PC-9 (cell line): Measurements from ENCODE around the gene XPNPEP1. TPM values are rescaled to one million over a fixed set of nuclear protein-coding genes. Genes with fewer than 3 reads are reported as not detected.

Source experiments
- BruUV-seq: library from RNA; stranded (reverse); fragments of 400-500 nt; replicated peaks from 2 replicates; lab custom pipeline; 2021; lab: Mats Ljungman, UMichigan
- CTCF ChIA-PET: fragments of 300-600 bp; sonication (Branson Sonifier 250); formaldehyde crosslinking; loops from one replicate; lab custom pipeline; 2022; ENCODE audit warnings: antibody characterized with exemption; lab: Charles Lee
- POLR2A ChIA-PET: fragments of 300-600 bp; sonication (Branson Sonifier 250); formaldehyde crosslinking; loops from one replicate; lab custom pipeline; 2022; ENCODE audit warnings: antibody characterized with exemption; ENCODE audit not compliant: unreplicated experiment; lab: Charles Lee
- DNase-seq, 2 experiments: peaks; one replicate each; pipeline versions ENCODE4 v3.0.0 to v3.0.0-alpha.2; 2015 to 2022; ENCODE audit warnings: mixed read lengths in 1 of 2
- H2AFZ ChIP-seq: fragments of 200-600 bp; sonication (generic); 2 replicates; pipeline ENCODE4 v1.8.1; 2017; ENCODE audit warnings: antibody characterized with exemption
- H3F3A ChIP-seq: fragments of 200-600 bp; sonication (generic); 2 replicates; pipeline ENCODE4 v1.8.1; 2017; ENCODE audit warnings: antibody characterized with exemption, mild to moderate bottlenecking, low read depth; ENCODE audit not compliant: insufficient read depth
- H3K27ac ChIP-seq: fragments of 200-600 bp; sonication (generic); 2 replicates; pipeline ENCODE4 v1.6.1; 2016; ENCODE audit warnings: mixed run types
- H3K27me3 ChIP-seq: fragments of 200-600 bp; sonication (generic); 2 replicates; pipeline ENCODE4 v1.6.1; 2016; ENCODE audit warnings: low read depth, mixed run types; ENCODE audit not compliant: insufficient read depth
- H3K36me3 ChIP-seq: fragments of 200-600 bp; sonication (generic); 2 replicates; pipeline ENCODE4 v1.6.1; 2016; ENCODE audit warnings: low read depth, mixed run types
- H3K4me1 ChIP-seq: fragments of 200-600 bp; sonication (generic); replicated peaks from 2 replicates; pipeline ENCODE4 v1.6.1; 2016; ENCODE audit warnings: mixed run types; ENCODE audit not compliant: insufficient read depth
- H3K4me2 ChIP-seq: fragments of 200-600 bp; sonication (generic); 2 replicates; pipeline ENCODE4 v1.6.1; 2017; ENCODE audit warnings: mixed run types
- H3K4me3 ChIP-seq: fragments of 200-600 bp; sonication (generic); 2 replicates; pipeline ENCODE4 v1.6.1; 2016; ENCODE audit warnings: mixed run types
- H3K79me2 ChIP-seq: fragments of 200-600 bp; sonication (generic); 2 replicates; pipeline ENCODE4 v1.6.1; 2017; ENCODE audit warnings: low read depth, mixed run types
- H3K9me2 ChIP-seq: fragments of 200-600 bp; sonication (generic); 2 replicates; pipeline ENCODE4 v1.8.1; 2017; ENCODE audit warnings: mild to moderate bottlenecking; ENCODE audit not compliant: insufficient read depth
- H3K9me3 ChIP-seq: fragments of 200-600 bp; sonication (generic); 2 replicates; pipeline ENCODE4 v1.8.1; 2016; ENCODE audit warnings: low read depth; ENCODE audit not compliant: insufficient read depth
- H4K20me1 ChIP-seq: fragments of 200-600 bp; sonication (generic); 2 replicates; pipeline ENCODE4 v1.8.1; 2017; ENCODE audit not compliant: insufficient read depth
- CTCF ChIP-seq: fragments of 200-600 bp; sonication (generic); conservative IDR thresholded peaks from 2 replicates; pipeline ENCODE4 v1.6.1; 2017; ENCODE audit warnings: mixed run types, antibody characterized with exemption, mild to moderate bottlenecking, moderate library complexity
- EZH2 ChIP-seq: fragments of 200-600 bp; sonication (generic); IDR thresholded peaks from 2 replicates; pipeline ENCODE4 v1.8.0; 2017; ENCODE audit warnings: antibody characterized with exemption, low read depth
- intact Hi-C: fragments of 100-400 bp; cut with micrococcal nuclease; formaldehyde crosslinking; loops from one replicate; pipeline ENCODE4 v1.10.0; 2022; ENCODE audit not compliant: unreplicated experiment
- total RNA-seq: library from RNA; stranded (reverse); gene quantifications from 2 replicates; pipeline ENCODE4 v1.2.3, GENCODE V29; 2021

The XPNPEP1 gene
- total RNA-seq, 1 experiment from 2014 or later, result 24.6 TPM

- intact Hi-C loops, result no loop called here
- Histone ChIP-seq H3K4me3 (no peak overlapping the region), H3K9me3 (no peaks in the 10 kb centered on the region), H3K9me2 (no peaks in the 10 kb centered on the region), H2AFZ (no peak overlapping the region), H3K4me1 (no peaks in the 10 kb centered on the region), H4K20me1 (no peaks in the 10 kb centered on the region), H3K4me2 (no peak overlapping the region), H3F3A (no peaks in the 10 kb centered on the region), H3K36me3 (no peaks in the 10 kb centered on the region), H3K27ac (no peak overlapping the region), H3K79me2 (no peaks in the 10 kb centered on the region), H3K27me3 (no peaks in the 10 kb centered on the region)
- BruUV-seq, result no TSS peak
- no peak for TF ChIP-seq CTCF
- no peak for TF ChIP-seq EZH2
- CTCF ChIA-PET, result no interaction called here
- POLR2A ChIA-PET, result no interaction called here
- DNase-seq, result no peak
Observed at GRCh38 chr10:109944613-109945012, 21.3 kb upstream of the XPNPEP1 start.

- no peak overlapping the region for H3K27ac ChIP-seq
- H3K79me2 ChIP-seq, result no peaks in the 10 kb centered on the region
- H3K9me2 ChIP-seq, result no peaks in the 10 kb centered on the region
- H3K4me2 ChIP-seq, result no peak overlapping the region
- no peaks in the 10 kb centered on the region for H4K20me1 ChIP-seq
- BruUV-seq, result no TSS peak
- no peak overlapping the region for H3K4me3 ChIP-seq
- no peaks in the 10 kb centered on the region for H3K4me1 ChIP-seq
- H3K9me3 ChIP-seq, result no peaks in the 10 kb centered on the region
- intact Hi-C loops, result no loop called here
- ChIA-PET CTCF (no interaction called here), POLR2A (no interaction called here)
- no peaks in the 10 kb centered on the region for H3K27me3 ChIP-seq
- no peak for DNase-seq
- no peaks in the 10 kb centered on the region for H3F3A ChIP-seq
- no peak for TF ChIP-seq EZH2
- no peak for TF ChIP-seq CTCF
- no peak overlapping the region for H2AFZ ChIP-seq
- no peaks in the 10 kb centered on the region for H3K36me3 ChIP-seq
Observed at GRCh38 chr10:109941236-109941862, 18.0 kb upstream of the XPNPEP1 start.

GRCh38 chr10:109940553-109940952 lies 17.2 kb upstream of the XPNPEP1 start:
- TF ChIP-seq CTCF, result no peak
- TF ChIP-seq EZH2, result no peak
- DNase-seq, result no peak
- H4K20me1 ChIP-seq, result no peaks in the 10 kb centered on the region
- ChIA-PET CTCF (interaction anchor here (0.6 kb wide), 1 partner anchor 34 kb away, joined by 3 read pairs; no protein-coding TSS in a partner anchor), POLR2A (no interaction called here)
- intact Hi-C loops, result no loop called here
- no peak overlapping the region for H3K4me3 ChIP-seq
- no peaks in the 10 kb centered on the region for H3K36me3 ChIP-seq
- no peaks in the 10 kb centered on the region for H3K27me3 ChIP-seq
- no peak overlapping the region for H2AFZ ChIP-seq
- no peaks in the 10 kb centered on the region for H3K9me3 ChIP-seq
- H3K27ac ChIP-seq, result no peak overlapping the region
- no peaks in the 10 kb centered on the region for H3K9me2 ChIP-seq
- peaks cover 4% of the 10 kb centered on the region; the same call in 1 of the 2 replicates for H3K4me1 ChIP-seq
- no peaks in the 10 kb centered on the region for H3F3A ChIP-seq
- no peaks in the 10 kb centered on the region for H3K79me2 ChIP-seq
- H3K4me2 ChIP-seq, result no peak overlapping the region
- no TSS peak for BruUV-seq
